HL-60 (cell line): ENCODE measurements around the gene DOK6.
A peak's percentile ranks its signal among the peaks of the same experiment; 100 is the strongest.

Experiments used
- DNase-seq, 2 experiments: peaks; one replicate each; pipeline ENCODE4 v3.0.0-alpha.2; 2010 to 2020; ENCODE audit warnings: low read depth in 1 of 2, low spot score in 1 of 2
- H3K27ac ChIP-seq: fragments of 250-450 bp; sonication (Bioruptor Pico); replicated peaks from 2 replicates; pipeline ENCODE4 v1.5.1; 2020; ENCODE audit warnings: mild to moderate bottlenecking, moderate library complexity
- H3K27me3 ChIP-seq: fragments of 250-450 bp; sonication (Bioruptor Pico); 2 replicates; pipeline ENCODE4 v1.5.1; 2021; ENCODE audit warnings: mild to moderate bottlenecking, moderate library complexity; ENCODE audit not compliant: insufficient read depth, poor library complexity, severe bottlenecking
- H3K4me3 ChIP-seq: replicated peaks from 2 replicates; pipeline ENCODE4 v1.5.1; 2011; ENCODE audit warnings: mild to moderate bottlenecking, control low read depth, low read length; ENCODE audit not compliant: insufficient read depth
- GABPA ChIP-seq: IDR thresholded peaks from 2 replicates; pipeline ENCODE4 v1.6.1; 2012; ENCODE audit warnings: low read depth
- SPI1 ChIP-seq: IDR thresholded peaks from 2 replicates; pipeline ENCODE4 v1.6.1; 2012; ENCODE audit warnings: low read depth, mild to moderate bottlenecking, borderline replicate concordance
- TF ChIP-seq, protein P1 (sequence below): IDR thresholded peaks from one replicate; pipeline ENCODE4 v1.5.1; 2011; ENCODE audit warnings: low read length, control low read depth, inconsistent platforms; ENCODE audit not compliant: insufficient read depth

DOK6 gene

DNA sequence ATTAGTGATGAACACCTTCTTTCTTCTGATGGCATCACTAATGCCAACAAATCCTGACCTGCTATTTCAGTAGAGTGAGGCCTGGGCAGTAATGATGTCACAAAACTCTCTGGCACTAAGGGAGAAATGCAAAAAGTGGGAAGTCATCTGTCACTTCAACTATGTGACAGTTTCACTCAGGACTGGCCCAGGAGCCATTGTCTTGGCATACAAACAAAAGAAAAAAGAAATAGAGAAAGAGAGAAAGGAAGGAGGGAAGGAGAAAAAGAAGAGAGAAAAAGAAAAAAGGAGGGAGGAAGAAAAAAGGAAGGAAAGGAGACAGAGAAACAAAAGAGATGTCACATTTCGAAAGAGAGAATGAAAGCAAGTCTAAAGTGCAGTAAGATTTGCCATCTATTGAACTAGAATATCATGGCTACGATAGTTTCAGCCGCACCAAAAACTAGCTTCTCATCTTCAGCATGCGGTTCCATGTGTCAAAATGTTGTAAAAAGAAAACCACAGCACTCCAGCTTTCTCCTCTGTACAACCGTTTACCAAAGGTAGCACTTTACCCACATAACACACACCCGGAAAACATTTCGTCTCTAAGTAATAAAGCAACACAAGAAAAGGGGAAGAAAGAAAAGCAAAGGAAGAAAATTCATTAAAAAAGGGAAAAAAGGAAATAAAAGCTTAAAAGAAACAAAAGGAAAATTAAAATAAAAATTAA lies 496.9 kb downstream of the DOK6 start:
- DNase-seq, result peak in 1 of 2 experiments; percentile 45
- H3K27ac ChIP-seq, result no peak overlapping the region

DNA sequence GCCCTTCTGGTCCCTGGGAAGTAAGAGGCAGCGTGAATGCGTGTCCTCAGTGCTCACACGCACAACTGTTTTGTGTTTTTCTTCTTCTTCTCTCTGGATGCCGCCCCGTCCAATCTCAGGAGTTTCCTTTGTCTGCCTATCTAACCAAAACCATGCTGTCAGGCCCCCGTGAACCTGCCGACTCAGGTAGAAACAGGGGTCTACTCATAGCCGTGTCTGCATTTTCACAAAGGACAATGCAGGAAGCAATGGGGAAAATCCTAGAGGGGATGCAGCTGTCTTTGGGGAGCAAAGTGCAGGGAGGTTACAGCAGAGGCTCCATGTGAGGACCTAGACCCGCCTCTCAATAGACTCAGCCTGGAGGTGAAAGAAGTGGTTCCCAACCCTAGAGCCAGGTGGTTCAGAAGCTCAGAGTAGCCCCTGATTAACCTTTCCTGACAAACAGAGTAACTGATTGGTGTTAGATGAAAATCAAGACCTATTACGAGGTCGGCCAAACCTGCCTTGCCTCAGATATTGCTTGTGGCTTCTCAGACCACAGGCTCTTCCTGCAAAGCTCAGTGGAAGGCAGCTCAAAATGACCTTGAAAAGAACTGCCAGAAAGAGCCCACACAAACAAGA lies 497.7 kb downstream of the DOK6 start:
- no peaks in the 10 kb centered on the region for H3K27me3 ChIP-seq
- H3K4me3 ChIP-seq, result no peak overlapping the region
- H3K27ac ChIP-seq, result no peak overlapping the region
- peak in 1 of 2 experiments; percentile 44 for DNase-seq
- TF ChIP-seq, protein P1, sequence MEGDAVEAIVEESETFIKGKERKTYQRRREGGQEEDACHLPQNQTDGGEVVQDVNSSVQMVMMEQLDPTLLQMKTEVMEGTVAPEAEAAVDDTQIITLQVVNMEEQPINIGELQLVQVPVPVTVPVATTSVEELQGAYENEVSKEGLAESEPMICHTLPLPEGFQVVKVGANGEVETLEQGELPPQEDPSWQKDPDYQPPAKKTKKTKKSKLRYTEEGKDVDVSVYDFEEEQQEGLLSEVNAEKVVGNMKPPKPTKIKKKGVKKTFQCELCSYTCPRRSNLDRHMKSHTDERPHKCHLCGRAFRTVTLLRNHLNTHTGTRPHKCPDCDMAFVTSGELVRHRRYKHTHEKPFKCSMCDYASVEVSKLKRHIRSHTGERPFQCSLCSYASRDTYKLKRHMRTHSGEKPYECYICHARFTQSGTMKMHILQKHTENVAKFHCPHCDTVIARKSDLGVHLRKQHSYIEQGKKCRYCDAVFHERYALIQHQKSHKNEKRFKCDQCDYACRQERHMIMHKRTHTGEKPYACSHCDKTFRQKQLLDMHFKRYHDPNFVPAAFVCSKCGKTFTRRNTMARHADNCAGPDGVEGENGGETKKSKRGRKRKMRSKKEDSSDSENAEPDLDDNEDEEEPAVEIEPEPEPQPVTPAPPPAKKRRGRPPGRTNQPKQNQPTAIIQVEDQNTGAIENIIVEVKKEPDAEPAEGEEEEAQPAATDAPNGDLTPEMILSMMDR, result no peak

More for the DNA sequence above, 496.9 kb downstream of the DOK6 start:
- no peaks in the 10 kb centered on the region for H3K27me3 ChIP-seq
- TF ChIP-seq SPI1 (peak; percentile 37; the same call in 1 of the 2 replicates), GABPA (no peak)
- H3K4me3 ChIP-seq, result no peak overlapping the region
